Measurements from ENCODE around the gene ITGB6.

ITGB6 gene

GRCh38 chr2:160109939-160110673 lies 90.0 kb downstream of the ITGB6 start:
- H3K79me2 ChIP-seq (ENCODE audit: control insufficient read depth, low read length) = no peaks in the 10 kb centered on the region
- no peak overlapping the region for H3K4me2 ChIP-seq (ENCODE audit: low read length)
- H3F3A ChIP-seq (ENCODE audit: control insufficient read depth, insufficient read depth) = no peaks in the 10 kb centered on the region
- H3K36me3 ChIP-seq (ENCODE audit: control insufficient read depth, low read length) = no peaks in the 10 kb centered on the region
- H3K4me3 ChIP-seq (ENCODE audit: low read length) = no peak overlapping the region
- H4K20me1 ChIP-seq (ENCODE audit: control insufficient read depth, insufficient read depth, low read depth, low read length) = no peaks in the 10 kb centered on the region
- no peaks in the 10 kb centered on the region for H3K4me1 ChIP-seq (ENCODE audit: control insufficient read depth, low read length)
- peak; percentile 55 for TF ChIP-seq CTCF (IDR thresholded peaks at IDR 0.05; ENCODE audit: low read depth, low read length, poor library complexity, severe bottlenecking)
- TF ChIP-seq EZH2phosphoT487 (IDR thresholded peaks at IDR 0.05; ENCODE audit: borderline replicate concordance, low read length) = no peak
- no peaks in the 10 kb centered on the region for H3K9me2 ChIP-seq (replicated peaks; ENCODE audit: control insufficient read depth, low read length)
- peaks cover 8% of the 10 kb centered on the region for H3K27me3 ChIP-seq (ENCODE audit: control insufficient read depth, low read length)
- no peaks in the 10 kb centered on the region for H3K9me3 ChIP-seq (ENCODE audit: control insufficient read depth, insufficient read depth, low read length)
- H3K27ac ChIP-seq (ENCODE audit: low read depth, low read length) = no peak overlapping the region

- Histone ChIP-seq H3K9me2 (replicated peaks; ENCODE audit: control insufficient read depth, low read length) (no peaks in the 10 kb centered on the region), H3K79me2 (ENCODE audit: control insufficient read depth, low read length) (no peaks in the 10 kb centered on the region), H3K27ac (ENCODE audit: low read depth, low read length) (no peak overlapping the region), H3K36me3 (ENCODE audit: control insufficient read depth, low read length) (no peaks in the 10 kb centered on the region), H3F3A (ENCODE audit: control insufficient read depth, insufficient read depth) (no peaks in the 10 kb centered on the region), H3K4me2 (ENCODE audit: low read length) (no peak overlapping the region), H3K27me3 (ENCODE audit: control insufficient read depth, low read length) (peaks cover 11% of the 10 kb centered on the region), H3K9me3 (ENCODE audit: control insufficient read depth, insufficient read depth, low read length) (no peaks in the 10 kb centered on the region), H3K4me1 (ENCODE audit: control insufficient read depth, low read length) (no peaks in the 10 kb centered on the region), H3K4me3 (ENCODE audit: low read length) (no peak overlapping the region), H4K20me1 (ENCODE audit: control insufficient read depth, insufficient read depth, low read depth, low read length) (no peaks in the 10 kb centered on the region)
- TF ChIP-seq EZH2phosphoT487 (IDR thresholded peaks at IDR 0.05; ENCODE audit: borderline replicate concordance, low read length) = no peak
- no peak for TF ChIP-seq CTCF (IDR thresholded peaks at IDR 0.05; ENCODE audit: low read depth, low read length, poor library complexity, severe bottlenecking)
Measured at GRCh38 chr2:160109243-160109642, 90.8 kb downstream of the ITGB6 start.

GRCh38 chr2:160108646-160109045 lies 91.4 kb downstream of the ITGB6 start:
- TF ChIP-seq CTCF (IDR thresholded peaks at IDR 0.05; ENCODE audit: low read depth, low read length, poor library complexity, severe bottlenecking) = no peak
- no peak for TF ChIP-seq EZH2phosphoT487 (IDR thresholded peaks at IDR 0.05; ENCODE audit: borderline replicate concordance, low read length)
- Histone ChIP-seq H3K27ac (ENCODE audit: low read depth, low read length) (no peak overlapping the region), H3K4me2 (ENCODE audit: low read length) (no peak overlapping the region), H4K20me1 (ENCODE audit: control insufficient read depth, insufficient read depth, low read depth, low read length) (no peaks in the 10 kb centered on the region), H3K4me3 (ENCODE audit: low read length) (no peak overlapping the region), H3K9me3 (ENCODE audit: control insufficient read depth, insufficient read depth, low read length) (no peaks in the 10 kb centered on the region), H3K36me3 (ENCODE audit: control insufficient read depth, low read length) (no peaks in the 10 kb centered on the region), H3F3A (ENCODE audit: control insufficient read depth, insufficient read depth) (no peaks in the 10 kb centered on the region), H3K4me1 (ENCODE audit: control insufficient read depth, low read length) (no peaks in the 10 kb centered on the region), H3K9me2 (replicated peaks; ENCODE audit: control insufficient read depth, low read length) (no peaks in the 10 kb centered on the region), H3K27me3 (ENCODE audit: control insufficient read depth, low read length) (peaks cover 13% of the 10 kb centered on the region), H3K79me2 (ENCODE audit: control insufficient read depth, low read length) (no peaks in the 10 kb centered on the region)

Measured in DOHH2 (cell line).